Measurements from ENCODE around the gene CLCNKA.

- TF ChIP-seq CTCF (IDR thresholded peaks at IDR 0.05) (no peak), POLR2A (IDR thresholded peaks at IDR 0.05) (no peak)
Observed at GRCh38 chr1:16022393-16022792, 557 bp downstream of the CLCNKA start.

Measured in lower leg skin (tissue), 3 donors.